Liver (tissue), 9 donors: ENCODE results near the gene E2F4. TPM values are rescaled to one million over a fixed set of nuclear protein-coding genes. Genes with fewer than 3 reads are reported as not detected.

Experiments used
- DNase-seq: peaks from one replicate; pipeline ENCODE4 v3.0.0-alpha.2; 2017; ENCODE audit warnings: low spot score
- H3K27ac ChIP-seq, 2 donors: one replicate each; pipeline ENCODE4 v1.7.0; 2013; ENCODE audit warnings: inconsistent platforms in 2 of 2, low read length in 2 of 2, control low read depth in 1 of 2, low read depth in 1 of 2, mild to moderate bottlenecking in 1 of 2
- H3K27me3 ChIP-seq, 4 donors: one replicate each; pipeline versions ENCODE4 v1.6.1 to v1.7.0; 2013; ENCODE audit warnings: low read length in 3 of 4, inconsistent platforms in 1 of 4, mild to moderate bottlenecking in 1 of 4, moderate library complexity in 1 of 4; ENCODE audit not compliant: control insufficient read depth in 4 of 4, insufficient read depth in 4 of 4
- H3K36me3 ChIP-seq, 4 donors: one replicate each; pipeline versions ENCODE4 v1.6.1 to v1.7.0; 2013; ENCODE audit warnings: low read length in 3 of 4, mild to moderate bottlenecking in 3 of 4, low read depth in 1 of 4, moderate library complexity in 1 of 4; ENCODE audit not compliant: control insufficient read depth in 4 of 4, insufficient read depth in 3 of 4
- H3K4me1 ChIP-seq, 4 donors: one replicate each; pipeline versions ENCODE4 v1.6.1 to v1.7.0; 2013; ENCODE audit warnings: low read length in 3 of 4, mild to moderate bottlenecking in 3 of 4, moderate library complexity in 1 of 4; ENCODE audit not compliant: control insufficient read depth in 4 of 4, insufficient read depth in 4 of 4
- H3K4me3 ChIP-seq, 3 donors: one replicate each; pipeline versions ENCODE4 v1.6.1 to v1.7.0; 2013; ENCODE audit warnings: low read length in 3 of 3, control low read depth in 1 of 3, low read depth in 1 of 3, mild to moderate bottlenecking in 1 of 3
- H3K9ac ChIP-seq, 2 donors: one replicate each; pipeline ENCODE4 v1.7.0; 2013; ENCODE audit warnings: low read length in 2 of 2, mild to moderate bottlenecking in 2 of 2, moderate library complexity in 2 of 2, control low read depth in 1 of 2, low read depth in 1 of 2
- H3K9me3 ChIP-seq, 4 donors: one replicate each; pipeline versions ENCODE4 v1.6.1 to v1.7.0; 2013; ENCODE audit warnings: low read length in 3 of 4; ENCODE audit not compliant: control insufficient read depth in 4 of 4
- EGR1 ChIP-seq, 2 donors: IDR thresholded peaks; 2 replicates each; pipeline ENCODE4 v1.6.1; 2016 to 2018; ENCODE audit warnings: antibody characterized with exemption in 2 of 2, low read depth in 2 of 2
- FOXA1 ChIP-seq: IDR thresholded peaks from 2 replicates; pipeline ENCODE4 v1.6.1; 2016; ENCODE audit warnings: antibody characterized with exemption
- FOXA2 ChIP-seq: IDR thresholded peaks from 2 replicates; pipeline ENCODE4 v1.6.1; 2016; ENCODE audit warnings: antibody characterized with exemption
- GABPA ChIP-seq, 2 donors: IDR thresholded peaks in 1 of 2; conservative IDR thresholded peaks in 1 of 2; 2 replicates each; pipeline ENCODE4 v1.6.1; 2016; ENCODE audit warnings: antibody characterized with exemption in 2 of 2, mild to moderate bottlenecking in 1 of 2, moderate library complexity in 1 of 2
- HNF4A ChIP-seq, 2 donors: conservative IDR thresholded peaks; 2 replicates each; pipeline ENCODE4 v1.6.1; 2016; ENCODE audit warnings: antibody characterized with exemption in 2 of 2, mild to moderate bottlenecking in 2 of 2
- HNF4G ChIP-seq: IDR thresholded peaks from 2 replicates; pipeline ENCODE4 v1.6.1; 2016; ENCODE audit warnings: antibody characterized with exemption
- JUND ChIP-seq, 2 donors: IDR thresholded peaks; 2 replicates each; pipeline ENCODE4 v1.6.1; 2016; ENCODE audit warnings: antibody characterized with exemption in 2 of 2
- NR2F2 ChIP-seq: IDR thresholded peaks from 2 replicates; pipeline ENCODE4 v1.6.1; 2016; ENCODE audit warnings: antibody characterized with exemption
- RAD21 ChIP-seq, 2 donors: IDR thresholded peaks; 2 replicates each; pipeline ENCODE4 v1.6.1; 2016; ENCODE audit warnings: antibody characterized with exemption in 2 of 2, mild to moderate bottlenecking in 2 of 2
- RXRA ChIP-seq, 2 donors: IDR thresholded peaks; 2 replicates each; pipeline ENCODE4 v1.6.1; 2017 to 2018; ENCODE audit warnings: antibody characterized with exemption in 2 of 2, mild to moderate bottlenecking in 1 of 2
- SP1 ChIP-seq: IDR thresholded peaks from 2 replicates; pipeline ENCODE4 v1.6.1; 2018; ENCODE audit warnings: antibody characterized with exemption, mild to moderate bottlenecking
- TAF1 ChIP-seq: conservative IDR thresholded peaks from 2 replicates; pipeline ENCODE4 v1.6.1; 2016; ENCODE audit warnings: antibody characterized with exemption, mild to moderate bottlenecking
- YY1 ChIP-seq: IDR thresholded peaks from 2 replicates; pipeline ENCODE4 v1.6.1; 2016; ENCODE audit warnings: antibody characterized with exemption, mild to moderate bottlenecking
- WGBS: extraction: QIAGEN DNeasy Blood & Tissue Kit; methylation state at CpG from one replicate; pipeline ENCODE4 v1.1.7; 2013; 5-methylcytosine and 5-hydroxymethylcytosine counted together
- polyA plus RNA-seq, 2 donors: library from polyadenylated mRNA; stranded (reverse) in 1 of 2; unstranded in 1 of 2; fragments of 200-250 nt in 1 of 2; fragments of >200 nt in 1 of 2; fragmentation: Nextera tagmentation in 1 of 2; extraction: Ambion mirVana in 1 of 2; gene quantifications; one replicate each; pipeline versions ENCODE4 v1.2.1 to v1.2.3, GENCODE V29; 2013 to 2015
- total RNA-seq, 2 donors: library from RNA; depleted of rRNA; stranded (reverse); fragments of >200 nt; gene quantifications; one replicate each; pipeline ENCODE4 v1.2.3, GENCODE V29; 2014
- TF ChIP-seq, protein P1 (sequence below): IDR thresholded peaks from 2 replicates; pipeline ENCODE4 v1.6.1; 2016; ENCODE audit warnings: antibody characterized with exemption
- TF ChIP-seq, protein P2 (sequence below): IDR thresholded peaks from 2 replicates; pipeline ENCODE4 v1.6.1; 2016; ENCODE audit warnings: antibody characterized with exemption, mild to moderate bottlenecking
- TF ChIP-seq, protein P3 (sequence below): fragments of 150-350 bp; IDR thresholded peaks from 2 replicates; pipeline ENCODE4 v1.5.1; 2017; ENCODE audit warnings: improper control_type of control experiment, low read depth, low read length; ENCODE audit not compliant: missing input control
- TF ChIP-seq, protein P4 (sequence below): IDR thresholded peaks from 2 replicates; pipeline ENCODE4 v1.6.1; 2016; ENCODE audit warnings: antibody characterized with exemption
- TF ChIP-seq, protein P5 (sequence below): IDR thresholded peaks from 2 replicates; pipeline ENCODE4 v1.6.1; 2016; ENCODE audit warnings: antibody characterized with exemption
- donor health status: healthy.
- donor health status: healthy.
- donor health status: healthy.
- donor health status: healthy.
- donor health status: healthy.

Gene E2F4
- total and polyA plus RNA-seq, 4 donors = 18.1 to 107 (median 30.0) TPM

DNA sequence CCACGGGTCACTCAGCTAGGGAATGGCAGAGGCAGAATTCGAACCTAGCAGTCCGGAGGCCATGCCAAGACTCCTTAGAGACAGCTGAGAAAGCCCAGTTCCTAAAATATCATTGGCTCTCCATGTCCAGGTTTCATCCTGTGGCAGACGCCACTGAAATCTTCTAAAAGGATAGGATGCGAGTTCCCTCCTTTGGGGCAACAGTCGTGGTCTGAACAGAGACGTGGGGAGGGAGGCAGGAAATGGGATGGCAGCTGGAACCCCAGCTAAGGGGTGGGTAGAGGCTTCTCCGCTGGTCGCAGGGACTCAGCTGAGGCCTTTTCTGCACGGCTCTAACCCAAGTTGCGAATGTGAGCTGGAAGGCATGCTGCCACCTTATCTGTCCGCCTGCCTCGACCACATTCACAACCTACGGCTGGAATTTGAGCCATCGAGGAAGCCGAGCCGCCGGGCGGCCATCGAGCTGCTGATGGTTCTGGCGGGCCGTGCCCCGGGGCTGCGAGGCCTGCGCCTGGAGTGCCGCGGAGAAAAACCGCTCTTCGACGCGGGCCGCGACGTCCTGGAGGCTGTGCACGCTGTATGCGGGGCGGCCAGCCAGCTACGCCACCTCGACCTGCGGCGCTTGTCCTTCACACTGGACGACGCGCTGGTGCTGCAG lies 29.3 kb upstream of the E2F4 start:
- Histone ChIP-seq H3K9ac (no peak overlapping the region), H3K4me1 (peaks cover 26 to 50% (median 41%) of the 10 kb centered on the region in 4 donors), H3K27ac (no peak overlapping the region), H3K9me3 (no peaks in the 10 kb centered on the region), H3K36me3 (peaks cover 0 to under 1% (median 0%) of the 10 kb centered on the region in 4 donors), H3K4me3 (peak overlapping the region in 1 of 3 donors; percentile 39), H3K27me3 (no peaks in the 10 kb centered on the region)
- no peak for DNase-seq
- 36% methylated on average over 44 of the region's 44 CpGs for WGBS
- TF ChIP-seq HNF4G (no peak), TAF1 (no peak), HNF4A (conservative IDR thresholded peaks at IDR 0.05) (no peak), GABPA (IDR thresholded peaks at IDR 0.05 in 1 of 2, conservative IDR thresholded peaks at IDR 0.05 in 1 of 2) (no peak), RAD21 (IDR thresholded peaks at IDR 0.05) (no peak), FOXA2 (no peak), JUND (IDR thresholded peaks at IDR 0.05) (no peak), EGR1 (IDR thresholded peaks at IDR 0.05; ENCODE audit: low read depth in 2 of 2) (no peak), NR2F2 (no peak), FOXA1 (no peak), YY1 (no peak), RXRA (IDR thresholded peaks at IDR 0.05) (no peak), SP1 (no peak)
- TF ChIP-seq, protein P1, sequence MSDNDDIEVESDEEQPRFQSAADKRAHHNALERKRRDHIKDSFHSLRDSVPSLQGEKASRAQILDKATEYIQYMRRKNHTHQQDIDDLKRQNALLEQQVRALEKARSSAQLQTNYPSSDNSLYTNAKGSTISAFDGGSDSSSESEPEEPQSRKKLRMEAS = no peak
- TF ChIP-seq, protein P2, sequence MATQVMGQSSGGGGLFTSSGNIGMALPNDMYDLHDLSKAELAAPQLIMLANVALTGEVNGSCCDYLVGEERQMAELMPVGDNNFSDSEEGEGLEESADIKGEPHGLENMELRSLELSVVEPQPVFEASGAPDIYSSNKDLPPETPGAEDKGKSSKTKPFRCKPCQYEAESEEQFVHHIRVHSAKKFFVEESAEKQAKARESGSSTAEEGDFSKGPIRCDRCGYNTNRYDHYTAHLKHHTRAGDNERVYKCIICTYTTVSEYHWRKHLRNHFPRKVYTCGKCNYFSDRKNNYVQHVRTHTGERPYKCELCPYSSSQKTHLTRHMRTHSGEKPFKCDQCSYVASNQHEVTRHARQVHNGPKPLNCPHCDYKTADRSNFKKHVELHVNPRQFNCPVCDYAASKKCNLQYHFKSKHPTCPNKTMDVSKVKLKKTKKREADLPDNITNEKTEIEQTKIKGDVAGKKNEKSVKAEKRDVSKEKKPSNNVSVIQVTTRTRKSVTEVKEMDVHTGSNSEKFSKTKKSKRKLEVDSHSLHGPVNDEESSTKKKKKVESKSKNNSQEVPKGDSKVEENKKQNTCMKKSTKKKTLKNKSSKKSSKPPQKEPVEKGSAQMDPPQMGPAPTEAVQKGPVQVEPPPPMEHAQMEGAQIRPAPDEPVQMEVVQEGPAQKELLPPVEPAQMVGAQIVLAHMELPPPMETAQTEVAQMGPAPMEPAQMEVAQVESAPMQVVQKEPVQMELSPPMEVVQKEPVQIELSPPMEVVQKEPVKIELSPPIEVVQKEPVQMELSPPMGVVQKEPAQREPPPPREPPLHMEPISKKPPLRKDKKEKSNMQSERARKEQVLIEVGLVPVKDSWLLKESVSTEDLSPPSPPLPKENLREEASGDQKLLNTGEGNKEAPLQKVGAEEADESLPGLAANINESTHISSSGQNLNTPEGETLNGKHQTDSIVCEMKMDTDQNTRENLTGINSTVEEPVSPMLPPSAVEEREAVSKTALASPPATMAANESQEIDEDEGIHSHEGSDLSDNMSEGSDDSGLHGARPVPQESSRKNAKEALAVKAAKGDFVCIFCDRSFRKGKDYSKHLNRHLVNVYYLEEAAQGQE = no peak
- TF ChIP-seq, protein P3, sequence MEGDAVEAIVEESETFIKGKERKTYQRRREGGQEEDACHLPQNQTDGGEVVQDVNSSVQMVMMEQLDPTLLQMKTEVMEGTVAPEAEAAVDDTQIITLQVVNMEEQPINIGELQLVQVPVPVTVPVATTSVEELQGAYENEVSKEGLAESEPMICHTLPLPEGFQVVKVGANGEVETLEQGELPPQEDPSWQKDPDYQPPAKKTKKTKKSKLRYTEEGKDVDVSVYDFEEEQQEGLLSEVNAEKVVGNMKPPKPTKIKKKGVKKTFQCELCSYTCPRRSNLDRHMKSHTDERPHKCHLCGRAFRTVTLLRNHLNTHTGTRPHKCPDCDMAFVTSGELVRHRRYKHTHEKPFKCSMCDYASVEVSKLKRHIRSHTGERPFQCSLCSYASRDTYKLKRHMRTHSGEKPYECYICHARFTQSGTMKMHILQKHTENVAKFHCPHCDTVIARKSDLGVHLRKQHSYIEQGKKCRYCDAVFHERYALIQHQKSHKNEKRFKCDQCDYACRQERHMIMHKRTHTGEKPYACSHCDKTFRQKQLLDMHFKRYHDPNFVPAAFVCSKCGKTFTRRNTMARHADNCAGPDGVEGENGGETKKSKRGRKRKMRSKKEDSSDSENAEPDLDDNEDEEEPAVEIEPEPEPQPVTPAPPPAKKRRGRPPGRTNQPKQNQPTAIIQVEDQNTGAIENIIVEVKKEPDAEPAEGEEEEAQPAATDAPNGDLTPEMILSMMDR = no peak
- TF ChIP-seq, protein P4, sequence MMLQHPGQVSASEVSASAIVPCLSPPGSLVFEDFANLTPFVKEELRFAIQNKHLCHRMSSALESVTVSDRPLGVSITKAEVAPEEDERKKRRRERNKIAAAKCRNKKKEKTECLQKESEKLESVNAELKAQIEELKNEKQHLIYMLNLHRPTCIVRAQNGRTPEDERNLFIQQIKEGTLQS = no peak
- TF ChIP-seq, protein P5, sequence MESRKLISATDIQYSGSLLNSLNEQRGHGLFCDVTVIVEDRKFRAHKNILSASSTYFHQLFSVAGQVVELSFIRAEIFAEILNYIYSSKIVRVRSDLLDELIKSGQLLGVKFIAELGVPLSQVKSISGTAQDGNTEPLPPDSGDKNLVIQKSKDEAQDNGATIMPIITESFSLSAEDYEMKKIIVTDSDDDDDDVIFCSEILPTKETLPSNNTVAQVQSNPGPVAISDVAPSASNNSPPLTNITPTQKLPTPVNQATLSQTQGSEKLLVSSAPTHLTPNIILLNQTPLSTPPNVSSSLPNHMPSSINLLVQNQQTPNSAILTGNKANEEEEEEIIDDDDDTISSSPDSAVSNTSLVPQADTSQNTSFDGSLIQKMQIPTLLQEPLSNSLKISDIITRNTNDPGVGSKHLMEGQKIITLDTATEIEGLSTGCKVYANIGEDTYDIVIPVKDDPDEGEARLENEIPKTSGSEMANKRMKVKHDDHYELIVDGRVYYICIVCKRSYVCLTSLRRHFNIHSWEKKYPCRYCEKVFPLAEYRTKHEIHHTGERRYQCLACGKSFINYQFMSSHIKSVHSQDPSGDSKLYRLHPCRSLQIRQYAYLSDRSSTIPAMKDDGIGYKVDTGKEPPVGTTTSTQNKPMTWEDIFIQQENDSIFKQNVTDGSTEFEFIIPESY = no peak
